GOT3 (cell line): ENCODE data around the gene LRRC3B.

Experiments
- DNase-seq: peaks from one replicate; lab custom pipeline; 2025; ENCODE audit warnings: mixed read lengths; lab: John Stamatoyannopoulos, UW

LRRC3B gene

GRCh38 chr3:26712211-26713026, 89.8 kb downstream of the LRRC3B start:
- no peak for DNase-seq

- DNase-seq, result no peak
Measured at GRCh38 chr3:26713091-26713490, 90.5 kb downstream of the LRRC3B start.

DNA sequence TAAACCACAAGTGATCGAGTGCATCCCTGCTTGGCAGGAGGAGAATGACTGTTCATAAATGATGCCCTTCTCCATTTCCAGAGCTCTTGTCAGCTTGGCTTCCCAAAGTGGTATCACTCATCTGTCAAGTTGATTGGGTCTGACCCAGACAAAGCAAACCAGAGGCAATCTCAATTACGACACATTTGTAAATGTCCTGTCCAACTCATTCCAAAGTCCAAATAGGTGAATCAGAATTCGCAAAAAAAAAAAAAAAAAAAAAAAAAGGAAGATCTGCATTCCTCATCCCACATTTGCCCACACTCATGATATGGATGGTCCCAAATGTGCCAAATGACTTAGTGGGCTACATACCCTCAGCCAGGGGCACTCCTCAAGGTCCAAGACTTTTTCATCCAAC, 91.9 kb downstream of the LRRC3B start:
- DNase-seq, result no peak

- no peak for DNase-seq
Measured at GRCh38 chr3:26715431-26715830, 92.9 kb downstream of the LRRC3B start.

GRCh38 chr3:26718315-26718714, 95.7 kb downstream of the LRRC3B start:
- DNase-seq, result no peak

DNA sequence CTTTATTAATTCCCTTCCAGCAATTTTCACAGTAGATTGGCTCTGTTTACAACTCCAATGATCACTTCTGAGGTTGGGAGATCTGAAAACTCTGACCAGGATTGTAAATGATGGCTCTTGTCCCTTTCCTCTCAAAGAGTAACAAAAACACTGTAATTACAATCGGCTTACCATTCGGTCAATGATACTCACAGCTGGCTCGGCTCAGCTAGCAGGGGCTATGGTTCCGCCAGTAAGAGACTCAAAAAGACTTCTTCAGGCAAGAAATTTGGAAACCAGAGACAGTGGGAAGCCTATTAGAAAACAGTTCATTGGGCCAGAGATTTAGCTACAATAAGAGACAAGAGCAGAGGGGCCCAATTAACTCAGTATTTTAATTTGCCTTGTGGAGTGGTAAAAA, 96.6 kb downstream of the LRRC3B start:
- DNase-seq, result no peak

GRCh38 chr3:26721047-26721446, 98.5 kb downstream of the LRRC3B start:
- DNase-seq, result no peak

- no peak for DNase-seq
Measured at GRCh38 chr3:26731843-26732242, 109.3 kb downstream of the LRRC3B start.

- DNase-seq, result no peak
Measured at GRCh38 chr3:26750263-26750662, 127.7 kb downstream of the LRRC3B start.

DNA sequence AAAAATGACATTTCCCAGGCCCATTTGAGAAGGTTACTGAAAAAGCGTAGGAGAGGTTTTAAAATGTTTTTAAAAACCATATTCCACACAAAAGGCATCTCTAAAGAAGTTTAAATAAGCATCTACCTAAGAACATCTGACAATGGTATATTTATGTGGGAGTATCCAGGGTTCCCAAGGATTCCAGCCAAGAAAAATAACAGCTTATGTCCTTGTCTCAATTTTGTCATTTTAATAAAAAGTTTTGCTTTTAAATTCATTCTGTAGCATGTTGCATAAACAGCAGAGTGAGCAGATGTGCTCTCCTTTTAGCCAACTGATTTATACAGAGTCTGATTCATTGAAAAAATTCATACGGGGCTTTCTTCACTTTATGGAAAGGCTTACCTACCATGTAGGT, 129.9 kb downstream of the LRRC3B start:
- DNase-seq, result no peak

DNA sequence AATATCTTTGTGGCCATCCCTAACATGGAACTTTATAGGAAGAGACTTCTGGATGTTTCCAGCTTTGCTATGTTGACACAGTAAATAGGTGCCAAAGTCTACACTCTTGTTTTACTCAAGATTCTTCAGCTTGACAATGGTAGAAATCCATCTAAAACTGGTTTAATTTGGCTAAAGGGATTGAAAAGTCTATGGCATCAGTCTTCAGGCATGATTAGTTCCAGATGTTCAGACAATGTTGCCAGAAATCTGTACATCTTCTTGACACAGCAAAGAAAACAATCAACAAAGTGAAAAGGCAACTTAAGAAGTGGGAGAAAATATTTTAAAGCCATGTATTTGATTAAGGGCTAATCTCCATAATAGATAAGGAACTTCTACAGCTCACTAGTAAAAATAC, 130.5 kb downstream of the LRRC3B start:
- DNase-seq, result no peak

- no peak for DNase-seq
Measured at GRCh38 chr3:26757978-26758377, 135.4 kb downstream of the LRRC3B start.
